ENCODE measurements around the gene DGKI. TPM values are rescaled to one million over a fixed set of nuclear protein-coding genes. Genes with fewer than 3 reads are reported as not detected.

DGKI gene
- total RNA-seq, 5 donors from 2014 or later (not counting 1 experiment from before 2014, with no cell fraction given), result not detected

GRCh38 chr7:137667633-137668387 lies 179.0 kb downstream of the DGKI start:
- peaks cover 0 to 10% of the 10 kb centered on the region in 2 experiments for H3K27me3 ChIP-seq (replicated peaks in 1 of 2; ENCODE audit: control insufficient read depth in 2 of 2, extremely low read depth in 1 of 2, insufficient read depth in 2 of 2, low read length in 1 of 2)
- H3K4me1 ChIP-seq (ENCODE audit: control insufficient read depth in 1 of 2, extremely low read depth in 1 of 2, insufficient read depth in 2 of 2, low read length in 2 of 2), result no peaks in the 10 kb centered on the region
- CTCF ChIA-PET, result no interaction called here
- POLR2A ChIA-PET, result no interaction called here
- Mint-ChIP-seq H3K27ac (no peak overlapping the region), H3K36me3 (no peaks in the 10 kb centered on the region), H3K4me1 (no peaks in the 10 kb centered on the region), H3K4me3 (no peak overlapping the region), H3K9me3 (no peaks in the 10 kb centered on the region), H3K27me3 (peaks cover 9 to 10% of the 10 kb centered on the region in 2 donors)
- no peak overlapping the region for H3K4me3 ChIP-seq (ENCODE audit: control insufficient read depth in 1 of 2, extremely low read depth in 1 of 2, low read length in 1 of 2)
- 40% methylated on average over 2 of the region's 5 CpGs for WGBS (ENCODE audit: insufficient coverage)
- ATAC-seq (replicated peaks in 1 of 4) (no peak), DNase-seq (no peak)
- H3K36me3 ChIP-seq (ENCODE audit: control insufficient read depth in 2 of 2, extremely low read depth in 1 of 2, insufficient read depth in 1 of 2, low read length in 1 of 2), result no peaks in the 10 kb centered on the region
- H3K27ac ChIP-seq (ENCODE audit: low read length), result no peak overlapping the region
- no peaks in the 10 kb centered on the region for H3K9me3 ChIP-seq

- Histone ChIP-seq H3K9me3 (no peaks in the 10 kb centered on the region), H3K27me3 (replicated peaks in 1 of 2; ENCODE audit: control insufficient read depth in 2 of 2, extremely low read depth in 1 of 2, insufficient read depth in 2 of 2, low read length in 1 of 2) (peaks cover 0 to 15% of the 10 kb centered on the region in 2 experiments), H3K4me1 (ENCODE audit: control insufficient read depth in 1 of 2, extremely low read depth in 1 of 2, insufficient read depth in 2 of 2, low read length in 2 of 2) (no peaks in the 10 kb centered on the region), H3K36me3 (ENCODE audit: control insufficient read depth in 2 of 2, extremely low read depth in 1 of 2, insufficient read depth in 1 of 2, low read length in 1 of 2) (no peaks in the 10 kb centered on the region), H3K27ac (ENCODE audit: low read length) (no peak overlapping the region), H3K4me3 (ENCODE audit: control insufficient read depth in 1 of 2, extremely low read depth in 1 of 2, low read length in 1 of 2) (no peak overlapping the region)
- ATAC-seq (replicated peaks in 1 of 4) (no peak), DNase-seq (no peak)
- H3K9me3 Mint-ChIP-seq, result no peaks in the 10 kb centered on the region
- peaks cover 19 to 24% of the 10 kb centered on the region in 2 donors for H3K27me3 Mint-ChIP-seq
- ChIA-PET POLR2A (interaction anchor here in 1 of 2 donors (0.6 kb wide), 1 partner anchor 993 kb away, joined by 3 read pairs; no protein-coding TSS in a partner anchor), CTCF (no interaction called here)
- no peaks in the 10 kb centered on the region for H3K36me3 Mint-ChIP-seq
- WGBS (ENCODE audit: insufficient coverage), result 22% methylated on average over 3 of the region's 4 CpGs
- H3K27ac Mint-ChIP-seq, result no peak overlapping the region
- H3K4me3 Mint-ChIP-seq, result no peak overlapping the region
- no peaks in the 10 kb centered on the region for H3K4me1 Mint-ChIP-seq
These were observed 181.9 kb downstream of the DGKI start for GRCh38 chr7:137664846-137665245.

- no CpG with 5 or more reads among the region's 4 CpGs for WGBS (ENCODE audit: insufficient coverage)
- Mint-ChIP-seq H3K4me3 (no peak overlapping the region), H3K27me3 (peaks cover 19 to 30% of the 10 kb centered on the region in 2 donors), H3K36me3 (no peaks in the 10 kb centered on the region), H3K27ac (no peak overlapping the region), H3K9me3 (no peaks in the 10 kb centered on the region), H3K4me1 (no peaks in the 10 kb centered on the region)
- ATAC-seq (replicated peaks in 1 of 4) (no peak), DNase-seq (no peak)
- no peaks in the 10 kb centered on the region for H3K4me1 ChIP-seq (ENCODE audit: control insufficient read depth in 1 of 2, extremely low read depth in 1 of 2, insufficient read depth in 2 of 2, low read length in 2 of 2)
- CTCF ChIA-PET, result no interaction called here
- no peak overlapping the region for H3K27ac ChIP-seq (ENCODE audit: low read length)
- peaks cover 0 to 15% of the 10 kb centered on the region in 2 experiments for H3K27me3 ChIP-seq (replicated peaks in 1 of 2; ENCODE audit: control insufficient read depth in 2 of 2, extremely low read depth in 1 of 2, insufficient read depth in 2 of 2, low read length in 1 of 2)
- POLR2A ChIA-PET, result no interaction called here
- H3K36me3 ChIP-seq (ENCODE audit: control insufficient read depth in 2 of 2, extremely low read depth in 1 of 2, insufficient read depth in 1 of 2, low read length in 1 of 2), result no peaks in the 10 kb centered on the region
- no peak overlapping the region for H3K4me3 ChIP-seq (ENCODE audit: control insufficient read depth in 1 of 2, extremely low read depth in 1 of 2, low read length in 1 of 2)
- H3K9me3 ChIP-seq, result no peaks in the 10 kb centered on the region
These were observed 185.1 kb downstream of the DGKI start for GRCh38 chr7:137661634-137662033.

GRCh38 chr7:137658190-137658900 lies 188.4 kb downstream of the DGKI start:
- H3K27ac Mint-ChIP-seq, result no peak overlapping the region
- H3K27me3 Mint-ChIP-seq, result peaks cover 24 to 29% of the 10 kb centered on the region in 2 donors
- no peak overlapping the region for H3K4me3 Mint-ChIP-seq
- CTCF ChIA-PET, result interaction anchor here in 1 of 2 donors (0.7 kb wide), 1 partner anchor 12 kb away, joined by 3 read pairs; no protein-coding TSS in a partner anchor
- Histone ChIP-seq H3K27ac (ENCODE audit: low read length) (no peak overlapping the region), H3K4me1 (ENCODE audit: control insufficient read depth in 1 of 2, extremely low read depth in 1 of 2, insufficient read depth in 2 of 2, low read length in 2 of 2) (no peaks in the 10 kb centered on the region), H3K9me3 (no peaks in the 10 kb centered on the region), H3K27me3 (replicated peaks in 1 of 2; ENCODE audit: control insufficient read depth in 2 of 2, extremely low read depth in 1 of 2, insufficient read depth in 2 of 2, low read length in 1 of 2) (peaks cover 0 to 8% of the 10 kb centered on the region in 2 experiments), H3K36me3 (ENCODE audit: control insufficient read depth in 2 of 2, extremely low read depth in 1 of 2, insufficient read depth in 1 of 2, low read length in 1 of 2) (no peaks in the 10 kb centered on the region), H3K4me3 (ENCODE audit: control insufficient read depth in 1 of 2, extremely low read depth in 1 of 2, low read length in 1 of 2) (no peak overlapping the region)
- WGBS (ENCODE audit: insufficient coverage), result 100% methylated on average over 1 of the region's 9 CpGs
- no peak for DNase-seq
- H3K9me3 Mint-ChIP-seq, result no peaks in the 10 kb centered on the region
- peaks cover 0 to 4% (median 0%) of the 10 kb centered on the region in 3 donors for H3K4me1 Mint-ChIP-seq
- POLR2A ChIA-PET, result no interaction called here
- no peaks in the 10 kb centered on the region for H3K36me3 Mint-ChIP-seq
- ATAC-seq (replicated peaks in 1 of 4), result no peak

- no peaks in the 10 kb centered on the region for H3K9me3 Mint-ChIP-seq
- H3K27ac ChIP-seq (ENCODE audit: low read length), result no peak overlapping the region
- H3K27me3 Mint-ChIP-seq, result peaks cover 17 to 22% of the 10 kb centered on the region in 2 donors
- ATAC-seq (replicated peaks in 1 of 4), result no peak
- DNase-seq, result no peak
- H3K9me3 ChIP-seq, result no peaks in the 10 kb centered on the region
- H3K4me1 ChIP-seq (ENCODE audit: control insufficient read depth in 1 of 2, extremely low read depth in 1 of 2, insufficient read depth in 2 of 2, low read length in 2 of 2), result no peaks in the 10 kb centered on the region
- H3K27me3 ChIP-seq (replicated peaks in 1 of 2; ENCODE audit: control insufficient read depth in 2 of 2, extremely low read depth in 1 of 2, insufficient read depth in 2 of 2, low read length in 1 of 2), result peaks cover 0 to 8% of the 10 kb centered on the region in 2 experiments
- peaks cover 0 to 4% (median 0%) of the 10 kb centered on the region in 3 donors for H3K4me1 Mint-ChIP-seq
- ChIA-PET POLR2A (no interaction called here), CTCF (interaction anchor here in 1 of 2 donors (0.7 kb wide), 1 partner anchor 11 kb away, joined by 3 read pairs; no protein-coding TSS in a partner anchor)
- H3K4me3 ChIP-seq (ENCODE audit: control insufficient read depth in 1 of 2, extremely low read depth in 1 of 2, low read length in 1 of 2), result no peak overlapping the region
- H3K36me3 Mint-ChIP-seq, result no peaks in the 10 kb centered on the region
- no peak overlapping the region for H3K27ac Mint-ChIP-seq
- no peak overlapping the region for H3K4me3 Mint-ChIP-seq
- no CpG with 5 or more reads among the region's 4 CpGs for WGBS (ENCODE audit: insufficient coverage)
- no peaks in the 10 kb centered on the region for H3K36me3 ChIP-seq (ENCODE audit: control insufficient read depth in 2 of 2, extremely low read depth in 1 of 2, insufficient read depth in 1 of 2, low read length in 1 of 2)
These were observed 189.1 kb downstream of the DGKI start for GRCh38 chr7:137657476-137658189.

- ATAC-seq (replicated peaks in 1 of 4), result no peak
- no CpG with 5 or more reads among the region's 3 CpGs for WGBS (ENCODE audit: insufficient coverage)
These were observed 189.9 kb downstream of the DGKI start for GRCh38 chr7:137656850-137657232.

More at GRCh38 chr7:137656850-137657232, 189.9 kb downstream of the DGKI start:
- peaks cover 0 to 4% of the 10 kb centered on the region in 2 experiments for H3K27me3 ChIP-seq (replicated peaks in 1 of 2; ENCODE audit: control insufficient read depth in 2 of 2, extremely low read depth in 1 of 2, insufficient read depth in 2 of 2, low read length in 1 of 2)
- peaks cover 0 to 4% (median 0%) of the 10 kb centered on the region in 3 donors for H3K4me1 Mint-ChIP-seq
- no peaks in the 10 kb centered on the region for H3K9me3 Mint-ChIP-seq
- DNase-seq, result no peak
- H3K4me1 ChIP-seq (ENCODE audit: control insufficient read depth in 1 of 2, extremely low read depth in 1 of 2, insufficient read depth in 2 of 2, low read length in 2 of 2), result no peaks in the 10 kb centered on the region
- H3K9me3 ChIP-seq, result no peaks in the 10 kb centered on the region
- H3K4me3 Mint-ChIP-seq, result no peak overlapping the region
- H3K27ac Mint-ChIP-seq, result no peak overlapping the region
- CTCF ChIA-PET, result interaction anchor here (0.7 to 1.9 kb wide), 6 partner anchors 10 to 359 kb away, joined by 3 to 4 read pairs (median 3); no protein-coding TSS in a partner anchor
- H3K27ac ChIP-seq (ENCODE audit: low read length), result no peak overlapping the region
- POLR2A ChIA-PET, result interaction anchor here in 1 of 2 donors (1.0 kb wide), 1 partner anchor 241 kb away, joined by 3 read pairs; no protein-coding TSS in a partner anchor
- no peaks in the 10 kb centered on the region for H3K36me3 ChIP-seq (ENCODE audit: control insufficient read depth in 2 of 2, extremely low read depth in 1 of 2, insufficient read depth in 1 of 2, low read length in 1 of 2)
- peaks cover 14 to 20% of the 10 kb centered on the region in 2 donors for H3K27me3 Mint-ChIP-seq
- H3K4me3 ChIP-seq (ENCODE audit: control insufficient read depth in 1 of 2, extremely low read depth in 1 of 2, low read length in 1 of 2), result no peak overlapping the region
- H3K36me3 Mint-ChIP-seq, result no peaks in the 10 kb centered on the region

Measured in T-cell (primary cell).